ENCODE data around the gene HSF5. TPM values are rescaled to one million over a fixed set of nuclear protein-coding genes. Genes with fewer than 3 reads are reported as not detected.

The HSF5 gene
- total RNA-seq, 1 experiment from 2014 or later, result not detected

DNA sequence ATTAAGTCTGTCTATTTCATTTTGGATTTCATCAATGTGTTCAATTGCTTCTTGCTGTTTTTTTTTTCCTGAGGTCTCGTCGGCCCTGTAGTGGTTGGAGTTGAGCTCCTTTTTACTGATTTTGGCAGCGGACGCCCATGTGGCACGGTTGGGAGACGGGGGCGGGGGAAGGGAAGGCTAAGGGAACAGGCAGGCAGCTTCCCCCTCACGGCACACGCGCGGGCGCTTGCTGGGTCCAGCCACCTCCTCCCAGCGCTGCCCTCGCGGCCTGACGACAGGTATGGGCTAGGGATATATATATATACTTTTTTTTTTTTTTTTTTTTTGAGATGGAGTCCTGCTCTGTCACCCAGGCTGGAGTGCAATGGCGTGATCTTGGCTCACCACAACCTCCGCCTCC lies 11.4 kb downstream of the HSF5 start:
- Histone ChIP-seq H3K27me3 (ENCODE audit: insufficient read depth, low read length) (0 out of 2 replicates have a peak, but pooled peaks cover 3% of the 10 kb centered on the region), H2AFZ (ENCODE audit: low read depth, low read length, poor library complexity, severe bottlenecking) (no peak overlapping the region), H3K36me3 (ENCODE audit: control insufficient read depth in 1 of 2, insufficient read depth in 2 of 2, low read length in 2 of 2) (no peaks in the 10 kb centered on the region), H3K9ac (ENCODE audit: low read length) (no peak overlapping the region), H3K4me2 (ENCODE audit: low read length) (no peak overlapping the region), H3K9me2 (ENCODE audit: insufficient read depth) (no peaks in the 10 kb centered on the region), H3K4me1 (ENCODE audit: control insufficient read depth in 1 of 2, insufficient read depth in 2 of 2, low read length in 2 of 2) (no peaks in the 10 kb centered on the region), H3K9me3 (ENCODE audit: control insufficient read depth in 1 of 2, insufficient read depth in 1 of 2, low read depth in 1 of 2, low read length in 2 of 2) (no peaks in the 10 kb centered on the region), H3K79me2 (ENCODE audit: insufficient read depth, low read length) (no peaks in the 10 kb centered on the region), H3K27ac (ENCODE audit: low read depth, low read length) (no peak overlapping the region), H3K4me3 (replicated peaks in 1 of 2; ENCODE audit: low read depth in 1 of 2, low read length in 2 of 2) (no peak overlapping the region), H4K20me1 (ENCODE audit: insufficient read depth) (no peaks in the 10 kb centered on the region)
- BruUV-seq (replicated peaks), result no TSS peak
- CTCF ChIA-PET, result no interaction called here
- DNase-seq (ENCODE audit: low read depth, low spot score) (no peak), ATAC-seq (no peak)
- RAD21 ChIA-PET (ENCODE audit: low non-redundant PET in 1 of 2, low total read pairs in 2 of 2, uncharacterized antibody in 2 of 2, unreplicated experiment in 2 of 2), result no interaction called here
- POLR2A ChIA-PET, result no interaction called here
- intact Hi-C loops (cut with micrococcal nuclease), result no loop called here
- TF ChIP-seq CBX3 (IDR thresholded peaks at IDR 0.05; ENCODE audit: low read depth) (no peak), TCF7L2 (IDR thresholded peaks at IDR 0.05; ENCODE audit: borderline replicate concordance, extremely low read depth, insufficient read depth, insufficient read length) (no peak), RAD21 (IDR thresholded peaks at IDR 0.05; ENCODE audit: low read depth) (no peak), CEBPB (IDR thresholded peaks at IDR 0.05; ENCODE audit: low read depth) (no peak), ZNF274 (IDR thresholded peaks at IDR 0.05; ENCODE audit: low read depth, low read length) (no peak), FOSL1 (IDR thresholded peaks at IDR 0.05; ENCODE audit: low read depth) (no peak), EZH2phosphoT487 (IDR thresholded peaks at IDR 0.05; ENCODE audit: borderline replicate concordance) (no peak), SP1 (IDR thresholded peaks at IDR 0.05; ENCODE audit: low read depth) (no peak), SRF (IDR thresholded peaks at IDR 0.05; ENCODE audit: low read depth) (no peak), ELF1 (IDR thresholded peaks at IDR 0.05; ENCODE audit: borderline replicate concordance, low read depth) (no peak)
- TF ChIP-seq, protein P1, sequence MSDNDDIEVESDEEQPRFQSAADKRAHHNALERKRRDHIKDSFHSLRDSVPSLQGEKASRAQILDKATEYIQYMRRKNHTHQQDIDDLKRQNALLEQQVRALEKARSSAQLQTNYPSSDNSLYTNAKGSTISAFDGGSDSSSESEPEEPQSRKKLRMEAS (IDR thresholded peaks at IDR 0.05), result no peak
- TF ChIP-seq, protein P2, sequence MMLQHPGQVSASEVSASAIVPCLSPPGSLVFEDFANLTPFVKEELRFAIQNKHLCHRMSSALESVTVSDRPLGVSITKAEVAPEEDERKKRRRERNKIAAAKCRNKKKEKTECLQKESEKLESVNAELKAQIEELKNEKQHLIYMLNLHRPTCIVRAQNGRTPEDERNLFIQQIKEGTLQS (IDR thresholded peaks at IDR 0.05), result no peak
- TF ChIP-seq, protein P3, sequence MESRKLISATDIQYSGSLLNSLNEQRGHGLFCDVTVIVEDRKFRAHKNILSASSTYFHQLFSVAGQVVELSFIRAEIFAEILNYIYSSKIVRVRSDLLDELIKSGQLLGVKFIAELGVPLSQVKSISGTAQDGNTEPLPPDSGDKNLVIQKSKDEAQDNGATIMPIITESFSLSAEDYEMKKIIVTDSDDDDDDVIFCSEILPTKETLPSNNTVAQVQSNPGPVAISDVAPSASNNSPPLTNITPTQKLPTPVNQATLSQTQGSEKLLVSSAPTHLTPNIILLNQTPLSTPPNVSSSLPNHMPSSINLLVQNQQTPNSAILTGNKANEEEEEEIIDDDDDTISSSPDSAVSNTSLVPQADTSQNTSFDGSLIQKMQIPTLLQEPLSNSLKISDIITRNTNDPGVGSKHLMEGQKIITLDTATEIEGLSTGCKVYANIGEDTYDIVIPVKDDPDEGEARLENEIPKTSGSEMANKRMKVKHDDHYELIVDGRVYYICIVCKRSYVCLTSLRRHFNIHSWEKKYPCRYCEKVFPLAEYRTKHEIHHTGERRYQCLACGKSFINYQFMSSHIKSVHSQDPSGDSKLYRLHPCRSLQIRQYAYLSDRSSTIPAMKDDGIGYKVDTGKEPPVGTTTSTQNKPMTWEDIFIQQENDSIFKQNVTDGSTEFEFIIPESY (IDR thresholded peaks at IDR 0.05; ENCODE audit: extremely low read depth, insufficient replicate concordance, low read length), result no peak
